ENCODE measurements around the gene DNAAF8. TPM values are rescaled to one million over a fixed set of nuclear protein-coding genes. Genes with fewer than 3 reads are reported as not detected.

The DNAAF8 gene
- total RNA-seq, 1 donor from 2014 or later: 0.31 TPM

DNA sequence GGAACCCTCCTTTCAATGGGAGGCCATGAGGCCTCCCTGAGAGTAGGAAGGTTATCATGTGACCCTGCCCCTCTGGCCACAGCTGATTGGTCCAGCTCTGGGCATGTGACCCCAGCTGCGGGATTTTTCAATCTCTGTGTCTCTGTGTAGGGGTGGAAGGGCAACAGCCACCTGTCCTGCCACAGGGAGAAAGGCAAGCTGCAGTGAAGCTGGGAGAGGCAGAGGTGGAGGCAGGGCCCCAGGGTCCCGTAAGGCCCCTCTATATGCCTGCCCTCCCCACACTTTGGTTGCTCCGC is 10.9 kb downstream of the DNAAF8 start:
- ATAC-seq: no peak
- intact Hi-C loops (cut with DNase I): no loop called here
- DNase-seq (ENCODE audit: low spot score): no peak

DNA sequence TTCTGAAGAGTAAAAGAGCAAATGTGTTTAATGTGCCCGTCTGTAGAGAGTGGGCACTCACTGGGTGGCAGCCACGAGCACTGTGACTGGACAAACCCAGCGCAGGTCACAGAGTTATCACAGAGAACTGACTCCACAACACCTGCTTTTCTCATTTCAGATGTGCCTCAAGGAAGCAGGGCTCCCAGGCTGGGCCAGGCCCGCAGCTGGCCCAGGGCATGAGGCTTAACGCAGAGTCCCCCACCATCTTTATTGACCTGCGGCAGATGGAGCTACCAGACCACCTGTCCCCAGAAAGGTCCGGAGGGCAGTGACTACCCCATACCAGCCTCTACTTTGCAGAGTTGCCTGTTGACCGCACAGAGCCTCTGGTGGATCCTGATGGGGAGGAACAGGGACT is 11.9 kb downstream of the DNAAF8 start:
- DNase-seq (ENCODE audit: low spot score) (no peak), ATAC-seq (no peak)
- intact Hi-C loops (cut with DNase I): no loop called here

DNA sequence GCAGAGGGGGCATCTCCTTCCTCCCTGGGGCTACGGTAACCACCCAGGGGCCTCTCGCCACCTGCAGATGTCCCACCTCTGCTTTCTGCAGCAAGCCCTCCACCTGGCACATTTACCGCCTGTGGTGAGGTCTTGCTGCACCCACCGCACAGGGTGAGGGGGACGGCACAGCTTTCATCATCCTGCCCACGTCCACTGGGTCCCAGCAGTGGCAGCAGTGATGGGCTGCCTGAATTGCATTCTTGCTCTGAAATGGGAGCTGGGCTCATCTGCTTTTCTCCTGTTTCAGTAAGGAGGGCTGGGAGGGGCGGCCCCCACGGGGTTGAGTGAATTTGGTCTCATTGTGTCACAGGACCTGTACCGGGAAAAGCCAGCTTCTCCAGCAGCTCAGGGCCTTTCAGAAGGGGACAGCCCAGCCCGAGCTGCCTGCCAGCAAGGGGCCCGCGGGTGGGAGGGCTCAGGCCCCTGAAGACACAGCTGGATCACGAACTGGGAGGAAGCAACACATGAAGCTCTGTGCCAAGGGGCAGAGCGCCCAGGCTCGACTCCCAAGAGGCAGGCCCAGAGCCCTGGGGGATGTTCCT is 12.7 kb downstream of the DNAAF8 start:
- intact Hi-C loops (cut with DNase I): no loop called here
- ATAC-seq (peak; percentile 23), DNase-seq (ENCODE audit: low spot score) (no peak)

DNA sequence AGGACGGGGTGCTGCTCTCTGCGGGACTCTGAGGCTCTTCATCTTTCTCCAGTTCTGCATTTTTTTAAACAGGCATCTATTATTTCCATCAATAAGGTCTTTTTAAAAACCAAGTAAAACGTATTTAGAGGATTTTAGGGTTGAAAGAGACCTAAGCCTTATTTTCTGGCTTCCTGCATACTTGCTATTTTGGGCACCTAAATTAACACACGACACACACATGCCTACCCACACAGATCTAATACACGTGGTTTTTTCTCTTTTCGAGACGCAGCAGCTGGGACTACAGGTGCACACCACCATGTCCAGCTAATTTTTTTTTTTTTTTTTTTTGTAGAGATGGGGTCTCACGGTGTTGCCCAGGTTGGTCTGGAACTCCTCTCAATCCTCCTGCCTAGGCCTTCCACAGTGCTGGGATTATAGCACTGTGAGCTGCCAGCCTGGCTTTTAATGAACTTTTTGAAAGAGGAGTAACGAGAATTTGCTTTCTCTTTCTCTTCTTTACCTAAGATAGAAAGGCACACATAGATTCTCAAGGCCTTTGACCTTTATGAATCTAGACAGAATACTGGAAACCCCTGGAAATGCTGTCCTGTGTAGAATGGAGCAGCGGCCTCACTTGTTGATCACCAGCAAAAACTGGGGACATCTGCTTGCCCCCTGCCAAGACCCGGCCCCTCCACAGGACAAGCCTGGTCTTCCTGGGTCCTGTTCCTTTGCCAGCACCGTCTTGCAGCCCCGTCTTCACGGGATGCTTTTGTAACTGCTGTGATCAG is 13.8 kb downstream of the DNAAF8 start:
- ATAC-seq (no peak), DNase-seq (ENCODE audit: low spot score) (no peak)
- intact Hi-C loops (cut with DNase I): no loop called here

DNA sequence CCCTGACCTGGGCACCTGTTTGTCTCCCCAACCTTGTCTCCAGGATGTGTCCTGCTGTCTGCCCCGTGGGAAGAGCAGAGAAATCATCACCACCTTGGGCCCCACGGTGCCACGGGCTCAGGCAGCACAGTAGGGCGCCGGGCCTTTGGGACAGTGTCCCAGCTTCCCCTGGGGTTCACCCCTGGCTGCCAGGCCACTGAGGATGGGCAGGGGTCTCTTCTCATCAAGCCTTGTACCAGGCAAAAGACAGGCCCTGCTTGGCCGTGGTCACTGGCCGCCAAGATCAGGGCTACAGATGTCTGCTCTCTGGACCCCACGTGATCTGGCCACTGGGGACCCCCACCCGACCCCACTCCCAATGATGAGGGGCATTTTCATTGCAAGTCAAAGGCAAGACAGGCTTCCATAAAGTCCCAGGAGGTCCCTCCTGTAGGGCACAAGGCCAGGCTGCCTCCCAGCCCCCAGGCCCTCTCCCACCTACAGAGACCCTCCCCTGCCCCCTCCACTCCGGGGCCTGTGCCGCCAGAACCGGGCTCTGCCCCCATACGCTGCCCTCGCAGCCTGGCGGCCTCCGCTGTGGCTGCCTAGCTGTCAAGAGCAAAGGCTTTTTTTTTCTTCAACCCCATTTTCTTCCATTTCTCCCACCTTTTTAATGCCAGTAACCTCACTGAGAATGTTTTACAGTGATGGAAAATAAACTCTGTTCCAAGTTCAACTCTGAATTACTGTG is 14.5 kb downstream of the DNAAF8 start:
- intact Hi-C loops (cut with DNase I): no loop called here
- DNase-seq (ENCODE audit: low spot score) (no peak), ATAC-seq (no peak)

DNA sequence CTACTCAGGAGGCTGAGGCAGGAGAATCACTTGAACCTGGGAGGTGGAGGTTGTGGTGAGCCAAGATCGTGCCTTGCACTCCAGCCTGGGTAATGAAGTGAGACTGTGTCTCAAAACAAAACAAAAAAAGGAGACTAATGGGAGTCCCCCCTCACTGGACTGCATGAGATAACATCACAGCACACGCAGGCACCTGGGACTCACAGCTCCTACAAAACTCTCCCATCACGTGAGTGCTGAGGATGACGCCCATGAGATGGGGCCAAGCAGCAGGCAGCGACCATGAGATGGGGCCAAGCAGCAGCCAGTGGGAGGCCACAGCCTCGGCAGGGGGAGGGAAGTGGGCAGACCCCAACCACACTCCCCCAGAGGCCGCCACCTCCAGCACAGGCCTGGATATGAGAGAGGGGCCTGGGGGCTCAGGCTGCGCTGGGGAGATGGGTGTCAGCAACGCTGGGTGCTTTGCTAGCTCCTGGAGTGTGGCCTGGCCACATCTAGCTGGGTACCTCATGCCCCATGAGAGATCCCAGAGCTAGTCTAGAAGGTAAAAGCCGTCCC is 15.4 kb downstream of the DNAAF8 start:
- DNase-seq (ENCODE audit: low spot score): no peak
- intact Hi-C loops (cut with DNase I): no loop called here

DNA sequence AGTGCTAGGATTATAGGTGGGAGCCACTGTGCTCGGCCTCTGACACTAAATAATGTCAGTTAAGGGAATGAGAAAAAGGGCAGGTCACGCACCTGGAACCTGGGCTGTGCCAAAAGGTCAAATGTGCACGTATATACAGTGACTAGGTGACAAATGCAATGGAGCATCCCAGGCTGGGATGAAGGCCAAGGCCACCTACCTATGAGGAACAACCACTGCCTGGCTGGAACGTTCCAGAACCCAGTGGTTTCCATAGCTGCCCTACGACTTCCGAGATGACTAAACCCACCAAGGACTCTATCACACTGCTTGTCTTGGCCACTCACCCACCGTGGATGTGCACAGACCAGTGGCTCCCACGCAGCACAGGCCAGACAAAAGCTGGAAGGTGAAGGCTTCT is 16.6 kb downstream of the DNAAF8 start:
- intact Hi-C loops (cut with DNase I): no loop called here
- DNase-seq (ENCODE audit: low spot score) (no peak), ATAC-seq (no peak)

More for the DNA sequence above, 15.4 kb downstream of the DNAAF8 start:
- no peak for ATAC-seq

DNA sequence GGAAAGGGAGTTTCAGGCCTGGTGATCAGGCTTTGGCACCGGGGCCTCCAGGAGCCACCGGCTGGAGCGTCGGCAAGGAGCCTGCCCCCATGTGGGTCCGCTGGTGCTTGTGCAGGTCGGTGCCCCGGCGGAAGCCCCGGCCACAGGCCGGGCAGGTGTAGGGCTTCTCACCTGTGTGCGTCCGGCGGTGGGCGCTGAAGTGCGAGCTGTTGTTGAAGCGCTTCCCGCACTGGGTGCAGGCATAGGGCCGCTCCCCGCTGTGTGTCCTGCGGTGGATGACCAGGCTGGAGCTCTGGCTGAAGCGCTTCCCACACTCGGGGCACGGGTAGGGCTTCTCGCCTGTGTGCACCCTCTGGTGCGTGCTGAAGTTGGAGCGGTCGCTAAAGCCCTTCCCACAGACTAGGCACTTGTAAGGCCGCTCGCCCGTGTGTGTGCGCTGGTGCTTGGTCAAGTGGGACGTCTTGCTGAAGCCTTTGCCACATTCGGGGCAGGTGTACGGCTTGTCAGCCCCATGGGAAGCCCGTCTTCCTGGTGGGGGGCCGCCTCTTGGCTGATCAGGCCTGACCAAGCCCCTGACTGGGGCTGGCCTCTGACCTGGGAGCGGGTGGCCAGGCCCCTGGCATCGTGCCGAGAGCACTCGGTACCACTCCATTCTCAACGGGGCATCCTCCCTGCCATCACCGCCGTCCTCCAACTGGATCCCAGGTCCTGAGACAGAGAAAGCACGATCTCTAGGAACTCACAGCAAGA is 18.2 kb downstream of the DNAAF8 start:
- no peak for DNase-seq (ENCODE audit: low spot score)
- no peak for ATAC-seq
- intact Hi-C loops (cut with DNase I): no loop called here

DNA sequence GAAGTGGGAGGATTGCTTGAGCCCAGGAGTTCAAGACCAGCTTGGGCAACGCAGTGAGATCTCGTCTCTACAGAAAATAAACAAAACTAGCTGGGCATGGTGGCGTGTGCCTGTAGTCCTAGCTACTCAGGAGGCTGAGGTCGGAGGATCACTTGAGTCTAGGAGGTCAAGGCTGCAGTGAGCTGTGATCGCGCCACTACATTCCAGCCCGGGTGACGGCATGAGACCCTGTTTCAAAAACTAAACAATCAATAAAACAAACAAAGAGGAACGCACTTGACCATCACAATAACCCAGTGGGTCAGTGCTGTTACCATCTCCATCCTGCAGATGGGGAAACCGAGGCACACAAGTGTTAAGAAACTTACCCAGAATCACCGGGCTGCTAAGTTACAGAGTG is 18.9 kb downstream of the DNAAF8 start:
- intact Hi-C loops (cut with DNase I): no loop called here
- DNase-seq (ENCODE audit: low spot score) (no peak), ATAC-seq (no peak)

DNA sequence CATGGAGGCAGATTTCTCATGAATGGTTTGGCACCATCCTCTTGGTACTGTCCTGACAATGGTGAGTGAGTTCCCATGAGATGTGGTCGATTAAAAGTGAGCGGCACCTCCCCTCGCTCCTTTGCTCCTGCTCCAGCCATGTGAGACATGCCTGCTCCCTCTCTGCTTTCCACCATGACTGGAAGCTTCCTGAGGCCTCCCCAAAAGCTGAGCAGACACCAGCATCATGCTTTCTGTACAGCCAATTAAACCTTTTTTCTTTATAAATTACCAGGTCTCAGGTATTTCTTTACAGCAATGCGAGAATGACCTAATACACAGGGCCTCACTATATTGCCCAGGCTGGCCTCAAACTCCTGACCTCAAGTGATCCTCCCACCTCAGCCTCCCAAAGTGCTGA is 20.5 kb downstream of the DNAAF8 start:
- no peak for ATAC-seq
- intact Hi-C loops (cut with DNase I): no loop called here
- DNase-seq (ENCODE audit: low spot score): no peak

DNA sequence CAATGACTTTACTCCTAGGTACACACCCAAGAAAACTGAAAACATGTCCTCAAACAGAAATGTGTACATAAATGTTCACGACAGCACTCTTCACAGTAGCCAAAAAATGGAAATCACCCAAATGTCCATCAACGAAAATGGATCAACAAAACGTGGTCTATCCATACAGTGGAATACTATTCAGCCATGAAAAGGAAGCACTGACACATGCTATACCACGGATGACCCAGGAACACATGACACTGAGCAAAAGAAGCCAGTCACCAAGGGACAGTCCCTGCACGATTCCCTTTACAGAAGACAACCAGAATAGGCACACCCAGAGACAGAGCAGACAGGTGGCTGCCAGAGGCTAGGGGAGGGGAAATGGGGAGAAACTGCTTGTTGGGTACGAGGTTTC is 21.4 kb downstream of the DNAAF8 start:
- ATAC-seq: no peak
- intact Hi-C loops (cut with DNase I): no loop called here

DNA sequence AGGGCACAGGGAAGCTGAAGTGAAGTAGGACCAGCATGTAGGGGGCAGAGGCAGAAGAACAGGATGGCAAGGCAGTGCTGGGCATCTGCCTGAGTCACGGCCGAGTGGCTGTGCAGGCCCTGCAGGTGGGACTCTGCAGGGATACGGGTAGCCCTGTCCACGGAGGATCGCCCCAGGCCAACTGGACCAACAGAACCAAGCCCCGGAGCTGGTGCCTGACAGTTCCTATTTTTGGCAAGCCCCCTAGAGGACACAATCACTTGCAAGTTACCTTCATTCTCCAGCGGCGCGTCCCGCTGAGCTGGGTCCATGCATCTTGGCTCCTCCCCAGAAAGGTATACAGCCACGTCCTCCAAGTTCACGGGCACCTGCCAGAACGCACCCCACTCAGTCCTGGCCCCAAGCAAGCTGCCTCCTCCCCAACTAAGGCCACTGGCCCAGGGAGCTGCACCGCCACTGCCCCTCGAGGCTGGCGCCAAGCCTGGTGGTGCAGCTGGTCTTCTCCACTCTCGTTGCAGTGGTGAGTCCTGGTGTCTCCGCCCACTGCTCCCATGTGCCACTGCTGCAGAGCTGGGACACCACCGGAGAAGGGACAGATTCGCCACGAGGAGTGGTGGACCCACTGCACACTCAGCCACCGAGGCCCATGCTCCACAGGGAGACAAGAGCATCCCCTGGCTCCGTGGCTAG is 26.0 kb downstream of the DNAAF8 start:
- ATAC-seq: no peak
- DNase-seq (ENCODE audit: low spot score): no peak
- intact Hi-C loops (cut with DNase I): no loop called here

More for the DNA sequence above, 21.4 kb downstream of the DNAAF8 start:
- no peak for DNase-seq (ENCODE audit: low spot score)

DNA sequence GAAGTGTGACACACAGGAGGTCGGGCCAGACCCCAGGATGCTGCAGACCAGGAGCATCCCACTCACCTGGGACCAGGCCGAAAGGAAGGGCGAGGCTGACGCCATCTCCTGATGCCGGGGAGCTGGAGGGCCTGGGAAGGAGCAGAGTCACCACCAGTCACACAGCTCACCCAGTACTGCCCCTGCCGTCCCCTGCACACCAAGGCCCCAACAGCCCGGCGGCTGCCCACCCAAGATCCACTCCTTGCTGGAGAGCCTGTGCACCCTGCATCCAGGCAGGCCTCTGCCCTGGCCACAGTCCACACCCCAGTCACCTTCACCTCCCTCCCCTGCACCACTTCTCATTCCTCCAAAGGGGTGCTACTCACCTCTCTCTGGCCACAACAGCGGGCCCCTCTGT is 27.9 kb downstream of the DNAAF8 start:
- intact Hi-C loops (cut with DNase I): no loop called here
- ATAC-seq (no peak), DNase-seq (ENCODE audit: low spot score) (no peak)

DNA sequence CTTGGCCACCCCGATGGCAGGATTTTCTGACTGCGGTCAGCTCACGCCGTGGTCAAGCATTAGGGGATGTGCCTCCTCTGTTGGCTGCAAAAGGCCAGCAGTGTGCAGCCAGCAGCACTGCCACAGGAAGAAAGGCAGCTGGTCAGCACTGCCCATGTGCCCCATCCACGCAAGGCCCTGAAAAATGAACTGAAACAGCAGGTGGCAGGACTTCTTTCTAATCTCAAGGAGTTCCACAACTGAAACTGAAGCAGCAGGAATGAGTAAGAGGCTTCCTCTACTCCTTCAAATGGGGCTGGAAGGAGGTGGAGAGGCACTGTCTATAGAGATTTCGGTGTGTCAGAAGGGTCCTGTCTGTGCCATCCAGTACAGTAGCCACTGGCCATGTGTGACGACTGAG is 29.5 kb downstream of the DNAAF8 start:
- intact Hi-C loops (cut with DNase I): no loop called here
- ATAC-seq: no peak
- no peak for DNase-seq (ENCODE audit: low spot score)

DNA sequence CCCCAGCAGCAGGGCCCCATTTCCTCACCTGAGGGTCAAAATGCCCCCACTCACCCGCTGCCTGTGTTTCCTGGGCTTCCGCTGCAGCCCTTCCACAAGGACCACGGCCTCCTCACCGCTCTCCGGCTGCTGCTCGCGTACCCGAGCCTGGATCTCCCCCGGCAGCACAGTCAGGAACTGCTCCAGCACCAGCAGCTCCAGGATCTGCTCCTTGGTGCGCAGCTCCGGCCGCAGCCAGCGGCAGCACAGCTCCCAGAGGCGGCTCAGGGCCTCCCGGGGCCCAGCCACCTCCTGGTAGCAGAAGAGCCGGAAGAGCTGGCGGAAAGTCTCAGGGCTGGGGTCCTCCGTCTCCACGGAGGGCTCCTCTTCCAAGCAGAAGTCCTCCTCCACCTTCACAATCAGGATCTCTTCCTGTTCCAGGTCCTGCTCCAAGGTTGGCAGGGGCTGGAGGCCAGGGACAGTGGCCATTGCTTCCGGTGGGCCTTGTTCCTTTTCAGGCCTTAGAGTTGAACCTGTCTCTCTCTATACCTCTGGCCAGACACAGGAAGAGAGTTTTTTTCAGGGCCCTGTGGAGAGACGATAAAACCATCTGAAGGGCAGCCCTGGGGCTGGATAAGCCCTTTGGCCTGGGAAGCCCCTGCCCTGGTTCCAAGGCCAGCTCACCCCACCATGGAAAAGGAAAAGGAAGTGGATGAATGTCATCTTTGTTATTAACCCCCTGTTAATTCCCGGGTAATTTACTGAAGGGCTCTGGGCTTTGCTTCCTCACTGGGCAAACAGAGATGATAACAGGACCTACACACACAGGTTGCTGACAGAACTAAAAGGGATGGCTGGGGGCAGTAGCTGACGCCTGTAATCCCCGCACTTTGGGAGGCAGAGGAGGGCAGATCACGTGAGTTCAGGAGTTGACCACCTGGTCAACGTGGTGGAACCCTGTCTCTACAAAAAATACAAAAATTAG is 31.5 kb downstream of the DNAAF8 start:
- ATAC-seq: no peak
- DNase-seq (ENCODE audit: low spot score): no peak
- intact Hi-C loops (cut with DNase I): no loop called here

DNA sequence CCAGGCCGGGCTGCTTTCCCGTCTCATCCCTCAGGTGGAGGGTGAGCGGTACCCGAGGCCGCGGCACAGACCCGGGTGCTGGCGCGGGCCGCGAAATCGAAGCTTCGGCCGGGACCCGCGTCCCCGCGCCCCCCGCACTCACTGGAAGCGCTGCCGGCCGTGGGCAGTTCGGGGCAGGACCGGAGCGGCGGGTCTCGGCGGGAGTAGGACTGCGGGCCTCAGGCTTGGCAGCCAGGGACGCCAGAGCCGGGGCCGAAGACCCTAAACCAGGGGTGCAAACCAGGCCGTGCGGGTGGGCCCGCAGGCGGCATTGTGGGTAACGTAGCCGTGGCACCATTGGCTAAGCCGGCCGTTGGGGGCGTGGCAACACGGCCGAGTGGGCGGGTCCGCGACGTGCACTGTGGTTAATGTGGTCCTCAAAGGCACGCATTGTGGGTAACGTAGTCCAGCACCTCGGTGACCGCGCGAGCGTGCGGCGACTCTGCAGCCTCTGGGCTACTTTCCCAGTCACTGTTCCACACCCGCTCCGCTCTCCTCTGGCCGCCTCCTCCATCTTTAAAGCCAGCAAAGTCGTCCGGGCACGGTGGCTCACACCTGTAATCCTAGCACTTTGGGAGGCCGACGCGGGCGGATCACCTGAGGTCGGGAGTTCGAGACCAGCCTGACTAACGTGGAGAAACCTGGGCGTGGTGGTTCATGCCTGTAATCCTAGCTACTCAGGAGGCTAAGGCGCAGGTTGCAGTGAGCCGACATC is 32.7 kb downstream of the DNAAF8 start, which contains the start of gene ZNF500:
Gene ZNF500 (minus strand): TSS at position 288 of the 754 bp plus-strand sequence. CDS start 1,184 bp downstream, outside the sequence.
- DNase-seq (ENCODE audit: low spot score): peak; percentile 99
- peak; percentile 96 for ATAC-seq
- intact Hi-C loops (cut with DNase I): no loop called here

All from sciatic nerve (tissue), 2 donors.